ENCODE results near the gene GOLGA8M. TPM values are rescaled to one million over a fixed set of nuclear protein-coding genes. Genes with fewer than 3 reads are reported as not detected.
"Not testable (repeated sequence)": the region's sequence is repeated elsewhere in the genome, so short reads cannot be mapped to it uniquely, and the experiment has no call there.

The GOLGA8M gene
- total and polyA plus RNA-seq, 2 of the 4 experiments (the other 2 are of a cell fraction): under 0.01 to 0.24 TPM

DNA sequence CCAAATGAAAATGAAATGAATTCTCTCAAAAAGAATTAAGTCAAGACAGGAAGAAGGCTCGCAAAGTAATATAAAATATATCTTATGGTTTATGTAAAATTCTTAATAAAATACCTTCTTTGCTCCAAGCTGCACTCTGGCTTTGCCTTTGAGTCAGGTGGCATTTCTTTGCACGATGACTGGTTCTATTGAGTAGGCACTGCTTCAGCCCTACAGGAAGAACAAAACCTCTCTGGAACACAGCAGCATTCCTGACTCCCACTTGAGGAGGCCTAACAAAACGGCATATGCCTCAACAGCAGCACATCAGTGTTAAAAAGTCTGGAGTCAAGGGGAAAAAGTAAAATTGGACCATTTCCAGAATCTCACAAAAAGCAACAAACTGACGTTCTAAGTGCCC lies 7.4 kb upstream of the GOLGA8M start:
- H4K5ac ChIP-seq (ENCODE audit: low read depth, low read length); in situ Hi-C loops (cut with MboI; ENCODE audit: low sequenced_read_pairs); H3K4me1 ChIP-seq (ENCODE audit: control insufficient read depth, insufficient read depth, low read length); CTCF ChIA-PET; H3K9me1 ChIP-seq (ENCODE audit: insufficient read depth, low read length); DNase-seq; H2AK5ac ChIP-seq (ENCODE audit: low read depth, low read length); H3K27me3 ChIP-seq (ENCODE audit: control insufficient read depth, insufficient read depth, low read length); H3K4me2 ChIP-seq (ENCODE audit: low read depth, low read length); intact Hi-C loops (cut with micrococcal nuclease); BruUV-seq (replicated peaks); POLR2A ChIA-PET (ENCODE audit: unreplicated experiment); H3K4ac ChIP-seq (ENCODE audit: low read depth, low read length); ATAC-seq (ENCODE audit: low read depth); H3K9ac ChIP-seq (ENCODE audit: low read depth, low read length); H4K8ac ChIP-seq (ENCODE audit: low read depth in 2 of 2, low read length in 2 of 2); H4K91ac ChIP-seq (ENCODE audit: insufficient read depth, low read depth, low read length); H3K56ac ChIP-seq (ENCODE audit: extremely low read depth, insufficient read depth, low read length); H2BK15ac ChIP-seq (ENCODE audit: low read depth, low read length); H3K14ac ChIP-seq (replicated peaks; ENCODE audit: low read depth, low read length); H4K20me1 ChIP-seq (ENCODE audit: insufficient read depth, low read length); H3K79me1 ChIP-seq (ENCODE audit: low read depth in 1 of 2, low read length in 2 of 2); H3K18ac ChIP-seq (ENCODE audit: low read depth, low read length); H2AFZ ChIP-seq (replicated peaks; ENCODE audit: low read length, poor library complexity); H3K36me3 ChIP-seq (ENCODE audit: control insufficient read depth, insufficient read depth, low read length); H3K23ac ChIP-seq (ENCODE audit: low read depth, low read length); H3K4me3 ChIP-seq (ENCODE audit: insufficient read depth, low read depth, low read length); H2BK120ac ChIP-seq (ENCODE audit: low read depth, low read length); H2AK9ac ChIP-seq (replicated peaks; ENCODE audit: low read depth, low read length, poor library complexity); H3K9me3 ChIP-seq (ENCODE audit: control insufficient read depth, insufficient read depth, low read length); dilution Hi-C loops (cut with HindIII; ENCODE audit: low sequenced_read_pairs, unreplicated experiment); H3K27ac ChIP-seq (ENCODE audit: insufficient read depth, low read length); H2BK5ac ChIP-seq (ENCODE audit: low read depth, low read length, poor library complexity, severe bottlenecking); H2BK20ac ChIP-seq (ENCODE audit: low read depth, low read length): not testable (repeated sequence)
- no CpG with 5 or more reads among the region's 4 CpGs for WGBS, 2 experiments (ENCODE audit: extremely low coverage in 2 of 2, insufficient read length in 1 of 2)

DNA sequence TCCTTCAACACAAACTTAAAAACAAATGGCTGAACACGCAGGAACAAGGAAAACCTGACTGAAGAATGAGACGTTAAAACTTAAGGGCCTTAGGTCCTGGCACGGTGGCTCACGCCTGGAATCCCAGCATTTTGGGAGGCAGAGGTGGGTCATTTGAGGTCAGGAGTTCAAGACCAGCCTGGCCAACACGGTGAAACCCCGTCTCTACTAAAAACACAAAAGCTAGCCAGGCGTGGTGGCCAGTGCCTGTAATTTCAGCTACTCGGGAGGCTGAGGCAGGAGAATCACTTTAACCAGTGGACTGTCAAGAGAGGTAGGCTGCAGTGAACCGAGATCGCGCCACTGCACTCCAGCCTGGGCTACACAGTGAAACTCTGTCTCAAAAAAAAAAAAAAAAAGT lies 6.4 kb upstream of the GOLGA8M start:
- H2AFZ ChIP-seq (replicated peaks; ENCODE audit: low read length, poor library complexity); H3K23ac ChIP-seq (ENCODE audit: low read depth, low read length); H3K4me1 ChIP-seq (ENCODE audit: control insufficient read depth, insufficient read depth, low read length); H3K14ac ChIP-seq (replicated peaks; ENCODE audit: low read depth, low read length); in situ Hi-C loops (cut with MboI; ENCODE audit: low sequenced_read_pairs); DNase-seq; BruUV-seq (replicated peaks); H2BK120ac ChIP-seq (ENCODE audit: low read depth, low read length); H2AK9ac ChIP-seq (replicated peaks; ENCODE audit: low read depth, low read length, poor library complexity); H3K9me1 ChIP-seq (ENCODE audit: insufficient read depth, low read length); H3K27ac ChIP-seq (ENCODE audit: insufficient read depth, low read length); POLR2A ChIA-PET (ENCODE audit: unreplicated experiment); H3K18ac ChIP-seq (ENCODE audit: low read depth, low read length); H2BK20ac ChIP-seq (ENCODE audit: low read depth, low read length); dilution Hi-C loops (cut with HindIII; ENCODE audit: low sequenced_read_pairs, unreplicated experiment); H3K4me3 ChIP-seq (ENCODE audit: insufficient read depth, low read depth, low read length); H4K20me1 ChIP-seq (ENCODE audit: insufficient read depth, low read length); H3K36me3 ChIP-seq (ENCODE audit: control insufficient read depth, insufficient read depth, low read length); H3K56ac ChIP-seq (ENCODE audit: extremely low read depth, insufficient read depth, low read length); H3K9ac ChIP-seq (ENCODE audit: low read depth, low read length); H4K8ac ChIP-seq (ENCODE audit: low read depth in 2 of 2, low read length in 2 of 2); CTCF ChIA-PET; H2AK5ac ChIP-seq (ENCODE audit: low read depth, low read length); ATAC-seq (ENCODE audit: low read depth); H2BK15ac ChIP-seq (ENCODE audit: low read depth, low read length); H2BK5ac ChIP-seq (ENCODE audit: low read depth, low read length, poor library complexity, severe bottlenecking); H3K27me3 ChIP-seq (ENCODE audit: control insufficient read depth, insufficient read depth, low read length); H3K79me1 ChIP-seq (ENCODE audit: low read depth in 1 of 2, low read length in 2 of 2); H3K4ac ChIP-seq (ENCODE audit: low read depth, low read length); intact Hi-C loops (cut with micrococcal nuclease); H4K91ac ChIP-seq (ENCODE audit: insufficient read depth, low read depth, low read length); H4K5ac ChIP-seq (ENCODE audit: low read depth, low read length); H3K4me2 ChIP-seq (ENCODE audit: low read depth, low read length); H3K9me3 ChIP-seq (ENCODE audit: control insufficient read depth, insufficient read depth, low read length): not testable (repeated sequence)
- no CpG with 5 or more reads among the region's 11 CpGs for WGBS, 2 experiments (ENCODE audit: extremely low coverage in 2 of 2, insufficient read length in 1 of 2)

Data from IMR-90 (cell line).